T-helper 1 cell treated with Interleukin-12 subunit alpha and Interleukin-12 subunit beta and Interleukin-4 antibody, amounts not matched to agents 30 μg/mL and 1 μg/mL, for 36 hours (primary cell): ENCODE results near the gene GTF2H4.
A peak's percentile ranks its signal among the peaks of the same experiment; 100 is the strongest.
"Not testable (repeated sequence)": the region's sequence is repeated elsewhere in the genome, so short reads cannot be mapped to it uniquely, and the experiment has no call there.

ENCODE experiments used
- H3K27ac Mint-ChIP-seq: one replicate; pipeline ENCODE4 v1.8.0; 2021; ENCODE audit warnings: mild to moderate bottlenecking, mixed read lengths
- H3K27me3 Mint-ChIP-seq: one replicate; pipeline ENCODE4 v1.8.0; 2021; ENCODE audit warnings: low read depth, mixed read lengths
- H3K36me3 Mint-ChIP-seq: one replicate; pipeline ENCODE4 v1.8.0; 2021; ENCODE audit warnings: low read depth, mixed read lengths
- H3K4me1 Mint-ChIP-seq: one replicate; pipeline ENCODE4 v1.8.0; 2021; ENCODE audit warnings: low read depth, mixed read lengths
- H3K4me3 Mint-ChIP-seq: one replicate; pipeline ENCODE4 v1.8.0; 2021; ENCODE audit warnings: mild to moderate bottlenecking, moderate library complexity, mixed read lengths
- H3K9me3 Mint-ChIP-seq: one replicate; pipeline ENCODE4 v1.8.0; 2021; ENCODE audit warnings: mixed read lengths

Gene GTF2H4

DNA sequence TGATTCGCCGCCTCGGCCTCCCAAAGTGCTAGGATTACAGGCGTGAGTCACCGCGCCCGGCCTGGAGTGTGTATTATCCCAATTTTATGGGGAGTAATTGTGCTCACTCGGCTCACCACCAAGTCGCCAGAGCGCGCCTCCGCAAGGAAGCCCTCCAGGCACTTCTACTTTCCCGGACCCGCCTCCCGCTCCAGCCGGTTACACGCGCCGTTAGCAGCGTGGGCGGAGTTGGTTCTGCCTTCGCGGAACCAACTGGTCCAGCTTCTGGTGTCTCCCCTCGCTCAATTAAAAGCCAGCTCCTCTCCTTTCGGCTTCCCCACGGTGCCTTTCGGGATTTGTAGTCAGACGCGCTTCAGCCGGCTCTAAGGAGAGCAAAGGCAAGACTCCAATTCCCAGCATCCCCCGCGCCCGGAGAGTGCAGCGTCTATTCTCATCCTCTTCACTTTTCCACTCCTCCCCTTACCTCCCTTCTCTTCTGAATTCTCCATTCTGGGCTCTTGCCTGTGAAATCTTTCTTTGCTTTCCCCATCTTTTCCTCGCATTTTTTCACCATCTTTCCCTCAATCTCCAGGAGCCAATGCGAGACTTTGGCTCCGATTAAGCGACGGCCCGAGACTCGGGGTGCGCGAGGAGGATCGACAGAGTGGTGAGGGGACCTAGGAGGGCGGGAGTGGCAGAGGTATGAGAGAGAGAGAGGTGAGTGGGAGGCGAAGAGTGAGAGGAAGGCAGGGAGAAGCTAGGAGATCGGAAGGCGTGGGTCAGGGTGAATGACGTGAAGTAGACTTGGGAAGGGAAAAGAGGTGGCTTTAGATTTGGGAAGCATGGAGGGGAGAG, at the start of gene GTF2H4:
TSS of gene GTF2H4 (plus strand) at position 450 of the 834 bp plus-strand sequence.
- peak within 1 kb of the TSS; percentile 99 for H3K4me3 Mint-ChIP-seq
- H3K27ac Mint-ChIP-seq, result peak within 1 kb of the TSS; percentile 77
- no peaks in the 10 kb centered on the region for H3K9me3 Mint-ChIP-seq
- no peaks in the 10 kb centered on the region for H3K27me3 Mint-ChIP-seq
- peaks cover 19% of the 10 kb centered on the region for H3K36me3 Mint-ChIP-seq
- H3K4me1 Mint-ChIP-seq, result peaks cover 21% of the 10 kb centered on the region

DNA sequence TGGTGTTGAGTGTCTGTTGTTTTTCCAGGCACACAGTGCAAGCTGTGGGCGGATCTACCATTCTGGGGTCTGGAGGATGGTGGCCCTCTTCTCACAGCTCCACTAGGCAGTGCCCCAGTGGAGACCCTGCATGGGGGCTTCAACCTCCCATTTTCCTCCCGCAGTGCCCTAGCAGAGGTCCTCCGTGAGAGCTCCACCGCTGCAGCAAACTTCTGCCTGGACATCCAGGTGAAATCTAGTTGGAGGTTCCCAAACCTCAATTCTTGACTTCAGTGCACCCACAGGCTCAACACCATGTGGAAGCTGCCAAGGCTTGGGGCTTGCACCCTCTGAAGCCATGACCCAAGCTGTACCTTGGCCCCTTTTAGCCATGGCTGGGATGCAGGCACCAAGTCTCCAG, 48.3 kb upstream of the GTF2H4 start:
- peaks cover 18% of the 10 kb centered on the region for H3K9me3 Mint-ChIP-seq
- H3K36me3 Mint-ChIP-seq, H3K4me1 Mint-ChIP-seq, H3K27ac Mint-ChIP-seq, H3K4me3 Mint-ChIP-seq, H3K27me3 Mint-ChIP-seq: not testable (repeated sequence)

DNA sequence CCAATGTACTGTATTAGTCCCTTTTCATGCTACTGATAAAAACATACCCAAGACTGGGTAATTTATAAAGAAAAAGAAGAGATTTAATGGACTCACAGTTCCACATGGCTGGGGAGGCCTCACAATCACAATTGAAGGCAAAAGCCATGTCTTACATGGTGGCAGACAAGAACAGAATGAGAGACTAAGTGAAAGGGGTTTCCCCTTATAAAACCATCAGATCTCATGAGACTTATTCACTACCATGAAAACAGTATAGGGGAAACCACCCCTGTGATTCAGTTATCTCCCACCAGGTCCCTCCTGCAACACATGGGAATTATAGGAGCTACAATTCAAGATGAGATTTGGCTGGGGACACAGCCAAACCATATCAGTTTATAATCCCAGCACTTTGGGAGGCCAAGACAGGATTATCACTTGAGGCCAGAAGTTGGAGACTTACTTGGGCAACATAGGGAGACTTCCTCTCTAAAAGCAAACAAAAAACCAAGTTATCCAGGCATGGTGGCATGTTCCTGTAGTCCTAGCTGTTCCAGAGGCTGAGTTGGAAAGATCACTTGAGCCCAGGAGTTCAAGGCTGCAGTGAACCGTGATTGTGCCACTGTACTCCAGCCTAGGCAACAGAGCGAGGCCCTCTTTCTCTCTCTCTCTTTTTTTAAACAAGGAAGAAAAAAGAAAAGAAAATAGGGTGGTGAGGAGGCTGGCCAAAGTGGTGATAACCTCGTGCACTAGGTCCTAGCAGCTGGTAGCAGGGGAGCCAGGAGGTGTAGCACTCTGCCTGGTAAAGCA, 46.6 kb upstream of the GTF2H4 start:
- H3K36me3 Mint-ChIP-seq, result peaks cover 1% of the 10 kb centered on the region
- H3K9me3 Mint-ChIP-seq, result peaks cover 18% of the 10 kb centered on the region

DNA sequence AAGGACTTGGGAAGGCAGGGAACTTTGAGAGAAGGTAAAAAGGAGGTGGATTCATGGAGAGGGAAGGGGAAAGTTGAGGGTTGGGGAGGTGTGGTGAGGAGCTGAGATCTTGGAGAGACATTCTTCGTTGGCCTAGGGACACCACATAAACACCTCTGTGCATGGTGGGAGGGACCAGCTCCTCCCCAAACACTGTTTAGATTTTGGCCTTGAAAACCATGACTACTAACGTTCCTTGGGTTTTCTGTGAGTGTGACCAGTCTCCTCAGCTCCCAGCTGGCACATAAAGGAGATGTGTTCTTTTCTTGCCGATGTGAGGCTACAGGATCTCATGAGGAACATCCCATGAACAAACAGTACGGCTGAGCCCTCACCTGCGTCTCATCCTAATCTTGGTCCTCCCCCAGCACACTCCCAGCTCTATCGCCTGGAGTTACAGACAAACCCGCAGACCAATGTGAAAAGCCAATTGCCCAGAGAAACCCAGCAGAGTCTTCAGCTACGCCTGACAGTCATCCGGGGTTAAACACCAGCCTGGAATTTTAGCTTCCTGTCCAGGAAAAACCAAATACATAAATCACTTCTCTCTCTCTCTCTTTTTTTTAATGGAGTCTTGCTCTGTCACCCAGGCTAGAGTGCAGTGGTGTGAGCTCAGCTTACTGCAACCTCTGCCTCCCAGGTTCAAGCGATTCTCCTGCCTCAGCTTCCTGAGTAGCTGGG, 45.7 kb upstream of the GTF2H4 start:
- Mint-ChIP-seq H3K36me3 (peaks cover 1% of the 10 kb centered on the region), H3K27me3 (no peaks in the 10 kb centered on the region), H3K27ac (no peak overlapping the region), H3K4me3 (no peak overlapping the region), H3K4me1 (peaks cover 2% of the 10 kb centered on the region), H3K9me3 (peaks cover 18% of the 10 kb centered on the region)

More for the DNA sequence above, 46.6 kb upstream of the GTF2H4 start:
- Mint-ChIP-seq H3K4me3 (no peak overlapping the region), H3K4me1 (peaks cover 2% of the 10 kb centered on the region), H3K27me3 (peaks cover 4% of the 10 kb centered on the region), H3K27ac (no peak overlapping the region)

DNA sequence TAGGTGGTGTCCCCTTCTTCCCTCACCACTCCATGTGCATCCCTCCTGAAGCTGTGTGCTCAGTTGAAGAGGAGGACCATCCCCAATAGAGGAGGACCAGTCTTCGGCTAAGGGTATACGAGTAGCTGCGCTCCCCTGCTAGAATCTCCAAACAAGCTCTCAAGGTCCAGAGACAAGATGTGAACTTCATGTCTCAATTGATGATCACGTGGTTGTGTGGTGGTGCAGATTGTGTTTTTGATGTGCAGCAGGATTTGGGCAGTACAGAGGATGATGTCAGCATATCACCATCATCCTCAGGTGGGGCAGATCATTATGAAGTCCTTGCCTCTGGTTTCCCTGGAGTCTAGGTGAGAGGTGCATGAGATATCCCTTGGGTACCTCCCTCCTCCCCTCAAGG, 43.7 kb upstream of the GTF2H4 start:
- H3K4me1 Mint-ChIP-seq, result peaks cover 2% of the 10 kb centered on the region
- no peak overlapping the region for H3K27ac Mint-ChIP-seq
- no peaks in the 10 kb centered on the region for H3K36me3 Mint-ChIP-seq
- no peaks in the 10 kb centered on the region for H3K27me3 Mint-ChIP-seq
- no peak overlapping the region for H3K4me3 Mint-ChIP-seq
- H3K9me3 Mint-ChIP-seq, result peaks cover 24% of the 10 kb centered on the region

DNA sequence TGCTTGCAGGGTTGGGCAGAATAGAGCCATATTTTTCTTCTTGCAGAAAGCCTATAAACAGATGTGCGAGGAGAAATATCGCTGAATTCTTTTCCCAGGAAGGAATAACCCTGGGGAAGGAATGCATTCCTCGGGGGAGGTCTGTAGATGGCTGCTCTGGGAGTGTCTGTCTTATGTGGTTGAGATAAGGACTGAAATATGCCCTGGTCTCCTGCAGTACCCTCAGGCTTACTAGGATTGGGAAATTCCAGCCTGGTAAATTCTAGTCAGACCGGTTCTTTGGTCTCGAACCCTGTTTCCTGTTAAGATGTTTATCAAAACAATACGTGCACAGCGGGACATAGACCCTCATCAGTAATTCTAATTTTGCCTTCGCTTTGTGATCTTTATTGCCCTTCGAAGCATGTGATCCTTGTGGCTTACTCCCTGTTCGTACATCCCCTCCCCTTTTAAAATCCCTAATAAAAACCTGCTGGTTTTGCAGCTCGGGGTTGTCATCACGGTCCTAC, 38.7 kb upstream of the GTF2H4 start:
- H3K4me1 Mint-ChIP-seq, result peaks cover 15% of the 10 kb centered on the region
- H3K4me3 Mint-ChIP-seq, H3K27ac Mint-ChIP-seq, H3K27me3 Mint-ChIP-seq: not testable (repeated sequence)
- peaks cover 45% of the 10 kb centered on the region for H3K9me3 Mint-ChIP-seq
- H3K36me3 Mint-ChIP-seq, result peaks cover 19% of the 10 kb centered on the region

DNA sequence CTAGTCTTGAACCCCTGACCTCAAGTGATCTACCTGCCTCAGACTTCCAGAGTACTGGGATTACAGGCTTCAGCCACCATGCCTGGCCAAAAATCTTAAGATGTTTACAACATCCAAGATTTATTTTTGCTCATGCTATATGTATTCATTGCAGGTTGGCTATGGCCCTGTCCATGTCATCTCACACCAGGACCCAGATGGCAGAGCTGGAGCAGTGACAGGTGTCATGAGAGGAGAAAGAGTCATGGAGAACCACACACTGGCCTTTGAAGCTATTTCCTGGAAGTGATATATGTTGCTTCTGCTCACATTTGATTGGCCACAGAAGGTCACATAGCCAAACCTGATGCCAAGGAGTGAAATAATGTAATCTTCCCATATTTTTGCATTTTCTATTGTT, 37.5 kb upstream of the GTF2H4 start:
- H3K4me1 Mint-ChIP-seq, result peaks cover 14% of the 10 kb centered on the region
- H3K27ac Mint-ChIP-seq, result peak overlapping the region; percentile 19
- no peak overlapping the region for H3K4me3 Mint-ChIP-seq
- H3K36me3 Mint-ChIP-seq, result peaks cover 19% of the 10 kb centered on the region
- H3K27me3 Mint-ChIP-seq, result no peaks in the 10 kb centered on the region
- peaks cover 45% of the 10 kb centered on the region for H3K9me3 Mint-ChIP-seq

DNA sequence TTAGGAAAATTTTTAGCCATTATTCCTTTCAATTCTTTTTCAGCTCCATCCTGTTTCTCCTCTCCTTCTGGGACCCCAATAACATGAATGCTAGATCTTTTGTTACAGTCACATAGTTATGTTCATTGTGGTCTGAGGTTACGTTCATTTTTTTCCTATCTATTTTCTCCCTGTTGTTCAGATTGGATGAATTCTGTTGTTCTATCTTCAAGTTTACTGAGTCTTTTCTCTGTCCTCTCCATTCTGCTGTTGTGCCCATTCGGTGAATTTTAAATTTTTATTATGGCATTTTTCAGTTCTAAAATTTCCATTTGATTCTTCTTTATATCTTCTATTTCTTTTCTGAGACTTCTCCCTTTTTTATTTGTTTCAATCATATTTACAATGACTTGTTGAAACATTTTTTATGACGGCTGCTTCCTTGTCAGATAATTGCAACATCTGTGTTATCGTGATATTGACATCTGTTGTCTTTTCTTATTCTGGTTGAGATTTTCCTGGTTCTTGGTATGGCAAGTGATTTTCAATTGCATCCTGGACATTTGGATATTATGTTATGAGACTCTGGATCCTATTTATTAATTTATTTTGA, 36.3 kb upstream of the GTF2H4 start:
- Mint-ChIP-seq H3K4me3 (no peak overlapping the region), H3K9me3 (peaks cover 45% of the 10 kb centered on the region), H3K36me3 (peaks cover 19% of the 10 kb centered on the region)

DNA sequence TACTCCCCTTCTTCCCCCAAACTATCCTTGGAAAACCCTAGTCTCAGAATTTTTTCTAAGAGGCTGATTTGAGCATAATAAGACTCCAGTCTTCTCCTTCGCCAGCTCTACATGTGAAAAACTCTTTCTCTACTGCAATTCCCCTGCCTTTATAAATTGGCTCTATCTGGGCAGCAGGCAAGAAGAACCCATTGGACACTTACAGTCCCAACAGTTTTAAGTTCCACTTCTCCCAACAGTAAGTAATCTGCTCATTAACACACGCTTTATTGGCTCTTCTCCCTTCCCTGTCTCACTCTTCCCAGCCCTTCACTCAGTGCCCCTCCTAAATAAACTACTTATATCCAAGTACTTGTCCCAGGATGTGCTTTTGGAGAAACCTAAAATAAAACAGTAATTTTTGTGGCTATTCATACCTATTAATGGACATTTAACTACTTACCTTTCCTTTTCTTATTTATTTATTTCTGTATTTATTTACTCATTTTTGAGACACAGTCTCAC, 34.8 kb upstream of the GTF2H4 start:
- H3K27ac Mint-ChIP-seq, result no peak overlapping the region
- H3K4me1 Mint-ChIP-seq, result peaks cover 27% of the 10 kb centered on the region
- no peak overlapping the region for H3K4me3 Mint-ChIP-seq
- H3K9me3 Mint-ChIP-seq, result peaks cover 41% of the 10 kb centered on the region
- no peaks in the 10 kb centered on the region for H3K27me3 Mint-ChIP-seq
- peaks cover 19% of the 10 kb centered on the region for H3K36me3 Mint-ChIP-seq

More for the DNA sequence above, 36.3 kb upstream of the GTF2H4 start:
- peaks cover 19% of the 10 kb centered on the region for H3K4me1 Mint-ChIP-seq
- no peaks in the 10 kb centered on the region for H3K27me3 Mint-ChIP-seq
- H3K27ac Mint-ChIP-seq, result peak overlapping the region; percentile 33

DNA sequence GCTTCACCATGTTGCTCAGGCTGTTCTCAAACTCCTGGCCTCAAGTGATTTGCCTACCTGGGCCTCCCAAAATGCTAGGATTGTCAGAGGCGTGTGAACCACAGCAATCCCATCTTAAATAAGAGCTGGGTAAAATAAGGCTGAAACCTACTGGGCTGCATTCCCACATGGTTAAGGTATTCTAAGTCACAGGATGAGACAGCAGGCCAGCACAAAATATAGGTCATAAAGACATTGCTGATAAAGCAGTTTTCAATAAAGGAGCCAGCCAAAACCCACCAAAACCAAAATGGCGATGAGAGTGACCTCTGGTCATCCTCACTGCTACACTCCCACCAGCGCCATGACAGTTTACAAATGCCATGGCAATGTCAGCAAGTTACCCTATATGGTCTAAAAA, 34.2 kb upstream of the GTF2H4 start:
- Mint-ChIP-seq H3K36me3 (peaks cover 19% of the 10 kb centered on the region), H3K4me1 (peaks cover 31% of the 10 kb centered on the region), H3K9me3 (peaks cover 37% of the 10 kb centered on the region)
- H3K4me3 Mint-ChIP-seq, H3K27ac Mint-ChIP-seq, H3K27me3 Mint-ChIP-seq: not testable (repeated sequence)

DNA sequence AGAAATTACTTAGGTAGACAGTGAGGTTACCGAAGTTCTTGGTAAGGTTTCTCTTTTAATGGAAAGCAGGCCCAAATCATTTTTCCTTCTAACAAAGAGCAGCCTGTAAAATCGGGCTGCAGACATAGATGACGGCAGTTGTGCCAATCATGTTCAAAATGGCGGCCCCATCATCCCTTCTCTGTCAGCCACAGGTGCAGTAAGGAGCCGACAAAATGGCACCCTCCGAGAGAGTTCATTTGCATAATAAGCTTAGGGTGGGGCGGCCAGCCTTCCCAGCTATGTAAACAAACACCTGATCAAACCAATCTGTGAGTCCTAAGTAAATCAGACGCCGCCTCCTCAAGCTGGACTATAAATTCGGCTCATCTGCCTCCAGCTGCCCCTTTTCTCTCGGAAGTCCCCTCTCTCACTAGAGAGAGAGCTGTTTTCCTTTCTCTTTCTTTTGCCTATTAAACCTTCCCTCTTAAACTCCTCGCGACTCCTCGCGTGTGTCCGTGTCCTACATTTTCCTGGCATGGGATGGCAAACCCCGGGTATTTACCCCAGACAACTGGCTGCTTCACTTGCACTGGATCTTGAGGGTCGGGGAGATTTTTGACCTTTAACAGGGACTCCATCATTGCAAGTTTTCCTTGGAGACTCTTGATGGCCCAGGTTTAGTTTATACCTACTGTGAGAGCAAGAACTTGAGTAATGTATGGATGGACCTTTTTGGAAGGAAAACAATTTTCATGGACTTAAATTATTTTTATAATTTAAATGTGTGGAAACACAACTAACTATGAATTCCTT, 32.6 kb upstream of the GTF2H4 start:
- peaks cover 25% of the 10 kb centered on the region for H3K9me3 Mint-ChIP-seq
- no peak overlapping the region for H3K4me3 Mint-ChIP-seq
- H3K36me3 Mint-ChIP-seq, result peaks cover 19% of the 10 kb centered on the region
- no peak overlapping the region for H3K27ac Mint-ChIP-seq
- peaks cover 31% of the 10 kb centered on the region for H3K4me1 Mint-ChIP-seq
- no peaks in the 10 kb centered on the region for H3K27me3 Mint-ChIP-seq

DNA sequence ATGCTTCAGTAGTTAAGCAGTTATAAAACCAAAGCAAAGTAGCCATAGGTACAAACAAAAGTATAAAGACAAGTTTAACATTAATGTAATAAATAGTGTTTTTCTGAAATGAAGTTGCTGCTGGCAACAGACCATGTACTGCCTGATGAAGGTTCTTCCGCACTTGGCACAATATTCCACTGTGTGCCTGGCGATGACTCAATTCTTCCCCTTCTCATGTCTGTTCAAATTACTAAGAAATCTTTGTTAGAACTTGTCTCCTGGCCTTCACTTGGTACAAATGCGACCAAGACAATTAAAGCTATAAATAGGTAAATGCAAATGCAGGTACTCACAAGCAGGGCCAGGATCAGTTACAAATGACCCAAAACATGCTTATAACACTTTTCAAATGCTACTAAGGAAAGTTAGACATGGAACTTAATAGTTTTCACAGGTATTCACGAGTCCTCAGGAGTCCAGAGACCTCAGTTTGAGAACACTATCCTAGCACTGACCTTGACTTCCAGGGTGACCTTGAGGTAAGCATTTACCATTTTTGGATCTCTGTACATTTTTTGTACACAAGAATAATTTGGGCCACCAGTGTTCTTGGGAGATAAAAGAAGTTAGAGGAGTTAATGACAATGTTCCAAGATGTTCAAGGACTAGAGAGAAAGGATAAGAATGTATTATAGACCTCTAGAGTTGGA, 31.8 kb upstream of the GTF2H4 start:
- Mint-ChIP-seq H3K27ac (no peak overlapping the region), H3K9me3 (peaks cover 19% of the 10 kb centered on the region), H3K4me3 (no peak overlapping the region), H3K27me3 (no peaks in the 10 kb centered on the region), H3K4me1 (peaks cover 26% of the 10 kb centered on the region), H3K36me3 (peaks cover 13% of the 10 kb centered on the region)
